Smooth muscle cell (in vitro differentiated cells): ENCODE measurements around the gene SOX6. TPM values are rescaled to one million over a fixed set of nuclear protein-coding genes. Genes with fewer than 3 reads are reported as not detected.

Source experiments
- DNase-seq: peaks from one replicate; lab custom pipeline; 2025; ENCODE audit not compliant: unreplicated experiment; lab: John Stamatoyannopoulos, UW
- H2AFZ ChIP-seq: fragments of 200-600 bp; sonication (generic); 2 replicates; pipeline ENCODE4 v1.6.0; 2016; ENCODE audit warnings: antibody characterized with exemption, low read depth, mild to moderate bottlenecking
- H3F3A ChIP-seq: fragments of 200-600 bp; sonication (generic); 2 replicates; pipeline ENCODE4 v1.6.0; 2017; ENCODE audit warnings: antibody characterized with exemption, low read depth
- H3K27ac ChIP-seq: fragments of 200-600 bp; sonication (generic); 2 replicates; pipeline ENCODE4 v1.5.1; 2016; ENCODE audit warnings: low read depth, mild to moderate bottlenecking
- H3K27me3 ChIP-seq: fragments of 200-600 bp; sonication (generic); 2 replicates; pipeline ENCODE4 v1.6.1; 2016; ENCODE audit warnings: low read depth, mild to moderate bottlenecking
- H3K36me3 ChIP-seq: fragments of 200-600 bp; sonication (generic); 2 replicates; pipeline ENCODE4 v1.5.1; 2016; ENCODE audit warnings: low read depth
- H3K4me1 ChIP-seq: fragments of 200-600 bp; sonication (generic); 2 replicates; pipeline ENCODE4 v1.5.1; 2016; ENCODE audit warnings: low read depth
- H3K4me2 ChIP-seq: fragments of 200-600 bp; sonication (generic); 2 replicates; pipeline ENCODE4 v1.6.0; 2016; ENCODE audit warnings: mild to moderate bottlenecking
- H3K4me3 ChIP-seq: fragments of 200-600 bp; sonication (generic); 2 replicates; pipeline ENCODE4 v1.5.1; 2016; ENCODE audit warnings: mild to moderate bottlenecking
- H3K79me2 ChIP-seq: fragments of 200-600 bp; sonication (generic); 2 replicates; pipeline ENCODE4 v1.6.0; 2016; ENCODE audit warnings: low read depth, mild to moderate bottlenecking
- H3K9ac ChIP-seq: fragments of 200-600 bp; sonication (generic); 2 replicates; pipeline ENCODE4 v1.6.0; 2016; ENCODE audit warnings: low read depth
- H3K9me3 ChIP-seq: fragments of 200-600 bp; sonication (generic); replicated peaks from 2 replicates; pipeline ENCODE4 v1.5.1; 2016; ENCODE audit warnings: low read depth
- H4K20me1 ChIP-seq: fragments of 200-600 bp; sonication (generic); 2 replicates; pipeline ENCODE4 v1.6.0; 2016; ENCODE audit warnings: low read depth
- CTCF ChIP-seq: fragments of 200-600 bp; sonication (generic); IDR thresholded peaks from 2 replicates; pipeline ENCODE4 v1.5.1; 2017; ENCODE audit warnings: borderline replicate concordance, mild to moderate bottlenecking, antibody characterized with exemption; ENCODE audit not compliant: insufficient read depth, poor library complexity, severe bottlenecking
- WGBS: methylation state at CpG from one replicate; pipeline ENCODE4 v1.1.7; 2016; ENCODE audit warnings: low lambda C conversion rate; 5-methylcytosine and 5-hydroxymethylcytosine counted together
- polyA plus RNA-seq: library from polyadenylated mRNA; unstranded; fragments of >200 nt; fragmentation: Nextera tagmentation; extraction: Ambion mirVana; gene quantifications from 2 replicates; pipeline ENCODE4 v1.2.1, GENCODE V29; 2016
- total RNA-seq: library from RNA; depleted of rRNA; stranded (reverse); fragments of >200 nt; gene quantifications from 2 replicates; pipeline ENCODE4 v1.2.3, GENCODE V29; 2014

SOX6 gene
- total and polyA plus RNA-seq, 2 experiments from 2014 or later, result 11.2 to 27.6 TPM

DNA sequence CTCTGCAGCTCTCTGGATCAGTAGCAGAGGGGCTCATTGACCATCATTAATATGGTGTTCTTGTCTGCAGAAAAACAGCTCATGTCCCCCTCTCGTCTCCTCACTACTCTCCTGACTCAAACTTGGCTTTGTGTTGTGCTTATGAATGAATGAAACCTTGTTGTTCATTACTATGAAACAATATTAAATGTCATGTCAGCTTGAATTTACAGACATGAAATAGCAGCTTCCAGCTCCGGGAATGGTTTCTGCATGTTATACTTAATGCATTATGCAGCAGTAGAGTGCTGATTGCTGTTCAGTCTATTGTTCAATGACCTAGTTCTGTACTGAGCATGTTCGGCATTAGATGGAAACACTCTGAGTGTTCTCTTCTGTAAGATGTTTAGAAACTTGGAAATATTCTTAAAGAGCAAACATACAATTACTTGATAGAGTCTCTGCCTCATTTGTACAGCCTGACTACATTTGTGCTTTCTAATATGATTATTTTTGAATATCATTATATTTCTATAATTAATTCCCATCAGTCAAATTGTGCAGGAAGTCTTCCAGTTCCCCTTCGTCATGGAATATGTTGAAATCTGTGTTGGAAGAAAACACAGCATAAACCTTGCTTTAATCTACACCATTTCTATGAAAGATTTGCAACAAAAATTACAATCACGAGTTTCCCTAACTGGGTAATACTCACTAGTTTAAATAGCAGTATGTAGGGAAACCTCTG lies 340.4 kb downstream of the SOX6 start:
- Histone ChIP-seq H3K36me3 (no peaks in the 10 kb centered on the region), H3K27ac (no peak overlapping the region), H3K27me3 (no peaks in the 10 kb centered on the region), H3K4me3 (no peak overlapping the region), H3K9me3 (no peaks in the 10 kb centered on the region), H4K20me1 (no peaks in the 10 kb centered on the region), H3K4me2 (no peak overlapping the region), H3K79me2 (no peaks in the 10 kb centered on the region), H3K4me1 (peaks cover 10% of the 10 kb centered on the region), H2AFZ (no peak overlapping the region), H3K9ac (no peak overlapping the region), H3F3A (no peaks in the 10 kb centered on the region)
- TF ChIP-seq CTCF, result no peak
- WGBS, result 88% methylated on average over 5 of the region's 5 CpGs
- no peak for DNase-seq

GRCh38 chr11:16013649-16014275 lies 342.6 kb downstream of the SOX6 start:
- H3K36me3 ChIP-seq, result no peaks in the 10 kb centered on the region
- no peaks in the 10 kb centered on the region for H3K79me2 ChIP-seq
- no peak overlapping the region for H3K4me2 ChIP-seq
- no peaks in the 10 kb centered on the region for H3F3A ChIP-seq
- TF ChIP-seq CTCF, result no peak
- no peak overlapping the region for H3K27ac ChIP-seq
- H2AFZ ChIP-seq, result no peak overlapping the region
- H3K9me3 ChIP-seq, result no peaks in the 10 kb centered on the region
- WGBS, result 43% methylated on average over 3 of the region's 3 CpGs
- DNase-seq, result no peak
- H3K4me1 ChIP-seq, result peaks cover 10% of the 10 kb centered on the region
- H3K27me3 ChIP-seq, result no peaks in the 10 kb centered on the region
- H4K20me1 ChIP-seq, result no peaks in the 10 kb centered on the region
- no peak overlapping the region for H3K4me3 ChIP-seq
- no peak overlapping the region for H3K9ac ChIP-seq

DNA sequence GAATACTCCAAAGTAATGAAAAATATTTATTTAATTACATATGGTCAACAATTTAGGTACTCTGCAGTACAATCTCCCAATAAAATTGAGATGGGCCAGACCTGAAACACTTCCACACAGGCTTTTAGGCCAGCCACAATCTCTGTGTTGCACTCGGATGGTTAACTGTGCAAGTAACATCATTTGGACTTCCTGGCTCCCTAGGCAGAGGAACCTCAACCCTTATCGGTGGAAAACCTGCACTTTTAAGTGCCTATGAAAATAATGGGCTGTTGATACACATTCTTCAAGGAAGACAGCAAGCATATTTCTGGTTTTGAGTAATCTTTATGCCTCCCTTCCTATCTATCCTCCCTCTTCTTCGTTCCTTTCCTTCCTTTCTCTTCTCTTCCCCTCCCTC lies 343.1 kb downstream of the SOX6 start:
- H3K4me3 ChIP-seq, result no peak overlapping the region
- H3K36me3 ChIP-seq, result no peaks in the 10 kb centered on the region
- peaks cover 10% of the 10 kb centered on the region for H3K4me1 ChIP-seq
- 72% methylated on average over 3 of the region's 3 CpGs for WGBS
- H4K20me1 ChIP-seq, result no peaks in the 10 kb centered on the region
- H3K27me3 ChIP-seq, result no peaks in the 10 kb centered on the region
- H3F3A ChIP-seq, result no peaks in the 10 kb centered on the region
- no peak overlapping the region for H2AFZ ChIP-seq
- no peaks in the 10 kb centered on the region for H3K79me2 ChIP-seq
- no peak overlapping the region for H3K9ac ChIP-seq
- H3K27ac ChIP-seq, result no peak overlapping the region
- TF ChIP-seq CTCF, result no peak
- no peak for DNase-seq
- H3K4me2 ChIP-seq, result no peak overlapping the region
- no peaks in the 10 kb centered on the region for H3K9me3 ChIP-seq
